HG02763 (cell line): ENCODE data around the gene EML1.

Source experiments
- ATAC-seq: cut with Tn5 transposase; IDR thresholded peaks from one replicate; pipeline ENCODE4 v1.9.1; 2021; ENCODE audit warnings: mild to moderate bottlenecking, moderate library complexity; ENCODE audit not compliant: unreplicated experiment

The EML1 gene

GRCh38 chr14:99802301-99803105, 9.3 kb downstream of the EML1 start:
- no peak for ATAC-seq

- no peak for ATAC-seq
Measured at GRCh38 chr14:99803106-99803775, 10.0 kb downstream of the EML1 start.

- no peak for ATAC-seq
Measured at GRCh38 chr14:99803803-99804202, 10.6 kb downstream of the EML1 start.

GRCh38 chr14:99805757-99806439, 12.7 kb downstream of the EML1 start:
- no peak for ATAC-seq

- no peak for ATAC-seq
Measured at GRCh38 chr14:99806836-99807235, 13.6 kb downstream of the EML1 start.

GRCh38 chr14:99807413-99808153, 14.4 kb downstream of the EML1 start:
- no peak for ATAC-seq

- ATAC-seq, result no peak
Measured at GRCh38 chr14:99808154-99808505, 14.9 kb downstream of the EML1 start.

GRCh38 chr14:99808515-99808914, 15.3 kb downstream of the EML1 start:
- ATAC-seq, result no peak

- no peak for ATAC-seq
Measured at GRCh38 chr14:99809360-99809759, 16.1 kb downstream of the EML1 start.

GRCh38 chr14:99809859-99810558, 16.8 kb downstream of the EML1 start:
- ATAC-seq, result no peak

- ATAC-seq, result no peak
Measured at GRCh38 chr14:99810559-99810874, 17.3 kb downstream of the EML1 start.

GRCh38 chr14:99812096-99812750, 19.0 kb downstream of the EML1 start:
- no peak for ATAC-seq

GRCh38 chr14:99812892-99813291, 19.7 kb downstream of the EML1 start:
- no peak for ATAC-seq

GRCh38 chr14:99815696-99816095, 22.5 kb downstream of the EML1 start:
- no peak for ATAC-seq

GRCh38 chr14:99816217-99816616, 23.0 kb downstream of the EML1 start:
- no peak for ATAC-seq

GRCh38 chr14:99816642-99817041, 23.4 kb downstream of the EML1 start:
- no peak for ATAC-seq

- ATAC-seq, result no peak
Measured at GRCh38 chr14:99817331-99817730, 24.1 kb downstream of the EML1 start.

- no peak for ATAC-seq
Measured at GRCh38 chr14:99818503-99819036, 25.4 kb downstream of the EML1 start.

GRCh38 chr14:99819514-99819913, 26.3 kb downstream of the EML1 start:
- ATAC-seq, result no peak

GRCh38 chr14:99820702-99821331, 27.6 kb downstream of the EML1 start:
- no peak for ATAC-seq
